ENCODE results near the gene PCBP1. TPM values are rescaled to one million over a fixed set of nuclear protein-coding genes. Genes with fewer than 3 reads are reported as not detected.

PCBP1 gene
- total and polyA plus RNA-seq, 9 of the 15 experiments (the other 6 are each of a cell fraction or from before 2014, with no cell fraction given), result 19.2 to 407 (median 78.1) TPM

- Histone ChIP-seq H2AFZ (ENCODE audit: low read depth, low read length) (peak overlapping the region; percentile 89), H3K36me3 (ENCODE audit: control insufficient read depth, insufficient read depth, low read length) (no peaks in the 10 kb centered on the region), H3K4me3 (peak overlapping the region; percentile 61), H3K79me2 (ENCODE audit: control insufficient read depth, insufficient read depth, low read length) (peaks cover 12% of the 10 kb centered on the region; the same call in 2 of the 3 replicates), H3K9ac (ENCODE audit: insufficient read depth in 1 of 2, low read depth in 2 of 2, low read length in 2 of 2) (peak overlapping the region; percentile 99 to 100), H3K9me3 (replicated peaks; ENCODE audit: control insufficient read depth, insufficient read depth, low read depth, low read length) (no peaks in the 10 kb centered on the region), H3K4me2 (ENCODE audit: insufficient read depth, low read length) (peak overlapping the region; percentile 96), H3K4me1 (replicated peaks in 1 of 2; ENCODE audit: control insufficient read depth in 2 of 2, insufficient read depth in 2 of 2, low read length in 2 of 2) (peaks cover 57 to 58% of the 10 kb centered on the region in 2 experiments), H4K20me1 (replicated peaks; ENCODE audit: control insufficient read depth, insufficient read depth, low read length) (no peaks in the 10 kb centered on the region), H3K9me1 (ENCODE audit: control insufficient read depth, insufficient read depth, low read length) (no peaks in the 10 kb centered on the region), H3K27ac (ENCODE audit: extremely low read depth, low read depth, low read length) (peak overlapping the region; percentile 100), H3K27me3 (ENCODE audit: control insufficient read depth in 2 of 2, insufficient read depth in 2 of 2, low read length in 2 of 2) (no peaks in the 10 kb centered on the region)
- DNase-seq (ENCODE audit: extremely low read depth in 1 of 4, low spot score in 3 of 4), result no peak
- ChIA-PET CTCF (ENCODE audit: low intra/inter-chr PET ratio) (no interaction called here), POLR2A (interaction anchor here (0.5 to 3.3 kb wide), 15 partner anchors 9 to 748 kb away, joined by 3 to 74 read pairs (median 5); partner anchors contain the start of genes PCBP1 and SNRPG)
- no TSS peak for BruUV-seq (replicated peaks)
- ATAC-seq, result no peak
- intact Hi-C loops (cut with micrococcal nuclease) (loop anchor here (2.0 kb wide), 3 partner anchors 15 to 37 kb away; partner anchors contain the start of gene PCBP1), in situ Hi-C loops (cut with MboI) (loop anchor here (5.0 kb wide), 1 partner anchor 36 kb away; the partner anchor contains the start of gene PCBP1)
- no peak for FAIRE-seq
- 3% methylated on average over 11 of the region's 11 CpGs for WGBS (ENCODE audit: insufficient coverage, low coverage, missing lambda C conversion rate)
- no peak for TF ChIP-seq SP1 (CRISPR knock-in tag; IDR thresholded peaks at IDR 0.05)
- TF ChIP-seq BACH1 (tag; IDR thresholded peaks at IDR 0.05), result no peak
- peak; percentile 77 for TF ChIP-seq ZNF384 (IDR thresholded peaks at IDR 0.05; ENCODE audit: low read depth, low read length)
- TF ChIP-seq NCOA1 (IDR thresholded peaks at IDR 0.05; ENCODE audit: low read depth), result no peak; the same call in 1 of the 2 replicates
- no peak for TF ChIP-seq L3MBTL2 (IDR thresholded peaks at IDR 0.05)
- TF ChIP-seq, protein P1, sequence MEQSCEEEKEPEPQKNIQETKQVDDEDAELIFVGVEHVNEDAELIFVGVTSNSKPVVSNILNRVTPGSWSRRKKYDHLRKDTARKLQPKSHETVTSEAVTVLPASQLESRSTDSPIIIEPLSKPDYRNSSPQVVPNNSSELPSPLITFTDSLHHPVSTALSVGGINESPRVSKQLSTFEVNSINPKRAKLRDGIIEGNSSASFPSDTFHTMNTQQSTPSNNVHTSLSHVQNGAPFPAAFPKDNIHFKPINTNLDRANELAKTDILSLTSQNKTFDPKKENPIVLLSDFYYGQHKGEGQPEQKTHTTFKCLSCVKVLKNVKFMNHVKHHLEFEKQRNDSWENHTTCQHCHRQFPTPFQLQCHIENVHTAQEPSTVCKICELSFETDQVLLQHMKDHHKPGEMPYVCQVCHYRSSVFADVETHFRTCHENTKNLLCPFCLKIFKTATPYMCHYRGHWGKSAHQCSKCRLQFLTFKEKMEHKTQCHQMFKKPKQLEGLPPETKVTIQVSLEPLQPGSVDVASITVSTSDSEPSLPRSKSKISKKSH (CRISPR knock-in tag; IDR thresholded peaks at IDR 0.05), result no peak
- no peak for TF ChIP-seq FOXA1 (IDR thresholded peaks at IDR 0.05; ENCODE audit: borderline replicate concordance)
- TF ChIP-seq DNMT1 (IDR thresholded peaks at IDR 0.05), result no peak
- TF ChIP-seq CREM (IDR thresholded peaks at IDR 0.05; ENCODE audit: low read depth), result 0 out of 2 replicates have a peak, but pooled peaks have one; percentile 57
- no peak; the same call in none of the 2 replicates for TF ChIP-seq ZNF121 (CRISPR knock-in tag; conservative IDR thresholded peaks at IDR 0.05)
- TF ChIP-seq U2AF1 (optimal IDR thresholded peaks at IDR 0.05; ENCODE audit: low read depth, low read length), result no peak
- 0 out of 2 replicates have a peak, but pooled peaks have one; percentile 34 for TF ChIP-seq ARID3A (IDR thresholded peaks at IDR 0.05; ENCODE audit: borderline replicate concordance, low read depth, low read length)
- TF ChIP-seq SAFB (IDR thresholded peaks at IDR 0.05; ENCODE audit: borderline replicate concordance, low read depth, low read length), result 0 out of 2 replicates have a peak, but pooled peaks have one; percentile 3
- TF ChIP-seq ADNP (tag; IDR thresholded peaks at IDR 0.05), result peak; percentile 53
- 0 out of 2 replicates have a peak, but pooled peaks have one; percentile 10 for TF ChIP-seq TRIM28 (IDR thresholded peaks at IDR 0.05)
- TF ChIP-seq TAF15 (IDR thresholded peaks at IDR 0.05; ENCODE audit: low read depth, low read length), result no peak
- TF ChIP-seq NFE2L1 (tag; IDR thresholded peaks at IDR 0.05; ENCODE audit: borderline replicate concordance, low read depth), result no peak
These were observed 36.5 kb downstream of the PCBP1 start for GRCh38 chr2:70123829-70124116.

All from K562 (cell line).